KBM-7 (cell line): ENCODE results near the gene CCDC174.

ENCODE experiments used
- DNase-seq: peaks from one replicate; pipeline ENCODE4 v3.0.0-alpha.2; 2015
- in situ Hi-C: fragments of 300-500 bp; cut with MboI; formaldehyde crosslinking; loops from 2 replicates; pipeline ENCODE4 v1.14.3; 2020; ENCODE audit warnings: low sequenced_read_pairs, low pct_unique_long_range_greater_than_20kb, mixed read lengths

Gene CCDC174

DNA sequence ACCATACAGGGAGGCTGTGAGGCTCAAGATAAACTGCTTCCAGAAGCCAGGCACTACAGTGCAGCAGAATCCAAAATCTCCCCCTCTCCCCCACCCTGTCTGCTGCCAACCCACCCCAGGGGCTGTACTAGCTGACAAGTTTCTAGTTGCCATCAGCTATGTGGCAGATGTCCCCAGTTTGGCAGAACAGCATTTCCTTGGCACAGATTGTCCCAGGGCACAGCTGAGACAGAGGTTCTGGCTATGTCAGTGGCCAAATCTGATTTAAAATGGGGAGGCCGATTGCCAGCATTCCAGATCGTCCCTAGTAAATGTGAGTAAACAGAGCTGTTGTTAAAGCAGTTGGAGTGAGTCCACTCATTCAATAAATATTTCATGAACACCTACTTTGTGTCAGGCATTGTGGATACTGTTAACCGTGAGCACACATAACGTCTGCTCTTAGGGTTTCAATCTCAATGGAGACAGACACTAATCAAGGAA, 28.0 kb upstream of the CCDC174 start:
- in situ Hi-C loops: no loop called here
- no peak for DNase-seq

GRCh38 chr3:14624498-14624897, 27.1 kb upstream of the CCDC174 start:
- no peak for DNase-seq
- in situ Hi-C loops: no loop called here

DNA sequence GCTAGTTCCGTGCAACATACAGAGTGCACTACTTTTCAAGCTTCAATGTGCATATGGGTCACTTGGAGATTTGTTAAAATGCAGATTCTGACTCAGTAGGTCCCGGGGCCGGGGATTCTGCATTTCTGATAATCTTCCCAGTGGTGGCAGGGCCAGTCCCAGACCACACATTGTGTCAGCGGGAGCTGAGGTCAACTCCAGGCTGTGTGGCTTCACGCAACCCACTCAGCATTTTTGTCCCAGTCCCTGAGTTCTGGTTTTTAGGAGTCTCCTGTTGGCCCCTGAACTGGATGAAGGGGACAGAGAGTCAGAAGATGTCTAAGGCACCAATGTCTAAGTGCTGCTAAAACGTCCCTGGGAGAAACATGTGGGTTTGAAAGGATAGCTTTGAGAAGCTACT, 26.1 kb upstream of the CCDC174 start:
- in situ Hi-C loops: no loop called here
- DNase-seq: no peak

GRCh38 chr3:14627815-14628214, 23.7 kb upstream of the CCDC174 start:
- no peak for DNase-seq
- in situ Hi-C loops: no loop called here

- in situ Hi-C loops: no loop called here
- DNase-seq: no peak
Measured at GRCh38 chr3:14628406-14628805, 23.2 kb upstream of the CCDC174 start.

- no peak for DNase-seq
- in situ Hi-C loops: no loop called here
Measured at GRCh38 chr3:14630404-14631100, 21.0 kb upstream of the CCDC174 start.

- in situ Hi-C loops: no loop called here
- no peak for DNase-seq
Measured at GRCh38 chr3:14631101-14631497, 20.5 kb upstream of the CCDC174 start.

DNA sequence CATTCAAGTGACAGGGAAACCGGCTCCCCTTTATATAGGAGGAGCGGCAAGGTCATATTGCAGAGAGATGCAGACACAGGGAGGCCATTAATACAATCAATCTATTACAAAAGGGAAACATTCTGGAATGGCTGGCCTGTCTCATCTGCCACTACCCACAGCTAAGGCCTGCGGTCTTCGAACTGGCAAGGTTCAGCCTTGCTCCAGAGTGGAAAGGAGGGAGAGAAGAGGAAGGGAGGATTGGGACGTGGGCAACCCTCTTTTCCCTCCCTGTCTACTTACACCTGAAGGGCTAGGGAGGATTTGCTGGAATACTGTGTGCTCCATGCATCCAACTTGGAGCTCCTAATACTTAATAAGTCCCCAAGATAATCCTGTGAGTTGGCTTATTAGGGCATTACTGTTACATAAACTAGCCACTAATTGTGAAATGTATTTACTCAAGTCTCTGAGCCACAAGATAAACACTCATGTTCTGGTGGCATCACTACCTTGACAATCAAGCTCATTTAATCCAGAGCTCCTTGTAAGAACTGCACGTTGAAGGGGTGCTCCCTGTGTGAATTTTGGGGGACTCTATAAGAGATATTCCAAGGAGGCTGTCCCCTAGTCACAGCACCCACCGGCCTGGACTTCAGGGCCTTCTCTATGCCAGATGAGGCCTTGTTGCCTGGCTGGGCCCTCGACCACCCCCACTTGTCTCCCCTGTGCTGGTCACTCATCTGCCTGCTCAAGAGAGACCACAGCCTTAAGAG, 19.7 kb upstream of the CCDC174 start:
- no peak for DNase-seq
- in situ Hi-C loops: no loop called here

GRCh38 chr3:14632442-14632930, 19.1 kb upstream of the CCDC174 start:
- in situ Hi-C loops: no loop called here
- no peak for DNase-seq

GRCh38 chr3:14633417-14633816, 18.1 kb upstream of the CCDC174 start:
- in situ Hi-C loops: no loop called here
- DNase-seq: no peak

- DNase-seq: peak; percentile 68
- in situ Hi-C loops: no loop called here
Measured at GRCh38 chr3:14633819-14634424, 17.6 kb upstream of the CCDC174 start.

GRCh38 chr3:14634763-14635400, 16.7 kb upstream of the CCDC174 start:
- in situ Hi-C loops: no loop called here

DNA sequence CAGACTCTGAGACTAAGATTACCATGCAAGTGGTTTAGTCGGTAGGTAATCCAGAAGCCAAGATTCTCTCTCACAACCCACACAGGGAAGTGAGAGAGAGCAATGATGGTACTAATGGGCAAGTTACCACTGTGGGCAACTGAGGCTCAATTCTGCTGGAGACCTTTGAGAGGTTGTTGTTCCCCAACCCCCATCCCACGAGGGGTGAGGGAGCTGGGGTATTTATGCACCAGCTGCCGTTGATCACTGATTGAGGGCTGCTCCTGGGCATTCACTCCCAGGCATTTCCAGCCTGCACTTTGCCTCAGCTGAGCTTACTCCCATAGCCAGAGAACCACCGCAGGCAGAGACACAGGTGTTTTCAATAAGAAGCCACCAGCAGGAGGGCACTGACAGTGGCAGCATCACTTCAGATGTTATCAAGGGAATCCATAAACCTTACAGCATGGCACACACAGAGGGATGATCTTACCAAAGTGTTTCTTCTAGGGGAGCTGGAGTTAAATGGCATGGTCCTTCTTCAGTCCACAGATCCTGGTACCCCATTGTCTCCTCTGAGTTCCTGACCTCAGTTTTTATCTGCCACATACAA, 15.0 kb upstream of the CCDC174 start:
- in situ Hi-C loops: no loop called here
- no peak for DNase-seq

More at GRCh38 chr3:14634763-14635400, 16.7 kb upstream of the CCDC174 start:
- DNase-seq: no peak

DNA sequence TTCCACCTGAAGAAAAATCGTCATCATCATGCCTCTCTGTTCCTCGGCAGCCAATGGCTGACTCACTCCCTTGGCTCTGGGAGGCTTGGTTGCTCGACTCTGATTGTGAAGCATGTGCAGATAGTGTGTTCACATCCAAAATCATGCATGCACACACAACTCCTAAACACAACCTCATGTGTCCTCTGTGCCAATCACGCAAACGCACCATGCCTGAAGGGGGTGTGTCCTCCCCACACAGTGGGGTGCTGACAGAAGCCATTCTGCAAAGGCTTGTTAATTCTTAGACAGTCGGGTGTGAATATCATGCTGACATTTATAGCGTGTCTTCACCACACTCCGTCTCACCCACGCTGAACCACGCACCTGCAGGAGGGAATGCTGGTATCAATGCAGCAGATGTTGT, 11.4 kb upstream of the CCDC174 start:
- no peak for DNase-seq
- in situ Hi-C loops: no loop called here

DNA sequence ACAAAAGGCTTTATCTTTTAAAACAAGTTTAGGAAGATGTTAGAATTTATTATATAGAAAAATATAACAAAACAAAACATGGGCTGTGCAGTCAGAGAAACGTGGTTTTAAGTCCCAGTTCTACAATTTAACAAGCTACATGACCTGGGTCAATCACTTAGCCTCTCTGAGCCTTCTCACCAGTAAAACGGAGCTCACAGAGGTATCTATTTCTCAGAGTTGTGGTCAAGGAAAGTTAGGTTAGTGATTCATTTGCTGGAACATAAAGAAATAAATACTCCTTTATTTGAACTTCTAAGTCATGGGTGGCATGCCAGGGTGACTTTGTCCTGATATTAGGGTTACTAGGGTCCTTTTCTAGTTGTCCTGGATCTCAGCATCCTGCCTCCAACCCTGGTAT, 10.8 kb upstream of the CCDC174 start:
- DNase-seq: no peak
- in situ Hi-C loops: no loop called here

- in situ Hi-C loops: no loop called here
- DNase-seq: no peak
Measured at GRCh38 chr3:14641346-14641745, 10.2 kb upstream of the CCDC174 start.

GRCh38 chr3:14645453-14645852, 6.1 kb upstream of the CCDC174 start:
- no peak for DNase-seq
- in situ Hi-C loops: no loop called here

DNA sequence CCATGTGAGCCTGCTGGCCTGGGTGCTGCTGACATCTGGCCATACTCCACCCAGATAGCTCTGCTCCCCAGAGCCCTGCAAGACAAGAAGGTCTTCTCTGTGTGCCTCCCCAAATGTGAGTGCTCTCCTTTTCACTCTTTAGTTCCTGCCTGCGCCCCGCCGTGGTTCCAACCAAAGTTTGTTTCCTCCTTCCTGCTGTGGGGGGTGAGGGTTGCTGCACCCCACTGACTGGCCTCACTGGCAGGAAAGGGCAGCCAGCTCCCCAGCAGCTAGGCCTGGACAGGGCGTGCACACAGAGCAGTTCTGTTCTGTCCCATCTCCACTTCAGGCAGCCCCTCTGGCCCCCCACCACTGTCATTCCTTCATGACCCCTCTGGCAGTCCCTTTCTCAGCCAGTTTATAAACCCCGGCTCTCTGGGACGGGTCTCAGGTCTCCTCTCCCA, 5.4 kb upstream of the CCDC174 start:
- no peak for DNase-seq

More for the DNA sequence above, 5.4 kb upstream of the CCDC174 start:
- in situ Hi-C loops: no loop called here
